K562 (cell line): ENCODE data around the gene CSTF1. TPM values are rescaled to one million over a fixed set of nuclear protein-coding genes. Genes with fewer than 3 reads are reported as not detected.

ENCODE experiments used
- COPS2 ChIP-seq: fragments of 450-650 bp; conservative IDR thresholded peaks from 2 replicates; pipeline ENCODE4 v1.6.1; 2016; ENCODE audit warnings: mild to moderate bottlenecking, moderate library complexity
- CUX1 ChIP-seq: fragments of 200-800 bp; sonication (Bioruptor generic); IDR thresholded peaks from 2 replicates; pipeline ENCODE4 v1.6.1; 2016; ENCODE audit warnings: missing genetic modification characterization, missing compliant biosample characterization
- MTF1 ChIP-seq: fragments of 250-450 bp; sonication (Bioruptor Pico); IDR thresholded peaks from 2 replicates; pipeline ENCODE4 v1.9.0; 2021; ENCODE audit warnings: moderate library complexity, mild to moderate bottlenecking, inconsistent platforms, borderline replicate concordance
- NFYB ChIP-seq: IDR thresholded peaks from 2 replicates; pipeline ENCODE4 v1.6.1; 2011; ENCODE audit warnings: mild to moderate bottlenecking, moderate library complexity; ENCODE audit not compliant: insufficient read length; ENCODE audit errors: extremely low read depth
- ZNF592 ChIP-seq: fragments of 450-650 bp; IDR thresholded peaks from 2 replicates; pipeline ENCODE4 v1.6.1; 2017; ENCODE audit warnings: antibody characterized with exemption, mild to moderate bottlenecking
- polyA plus RNA-seq, 8 experiments: library from polyadenylated mRNA; depleted of rRNA in 4 of 8; stranded (reverse) in 5 of 8; unstranded in 3 of 8; fragments of >200 nt; fragmentation: Nextera tagmentation in 2 of 8; fragmentation: Illumina TruSeq in 1 of 8; extraction: Ambion mirVana in 2 of 8; extraction: Trizol in 1 of 8; gene quantifications; 2 replicates each; pipeline versions ENCODE4 v1.2.1 to v1.2.3, GENCODE V29; 2011 to 2014; ENCODE audit warnings: inconsistent platforms in 1 of 8, missing spikeins in 1 of 8
- total RNA-seq, 7 experiments: library from RNA; depleted of rRNA in 6 of 7; stranded (reverse); fragments of >200 nt in 6 of 7; fragmentation: Illumina TruSeq in 2 of 7; extraction: Trizol in 2 of 7; gene quantifications; 2 replicates each; pipeline versions ENCODE4 v1.2.1 to v1.2.3, GENCODE V29; 2011 to 2021; ENCODE audit warnings: low replicate concordance in 1 of 7

CSTF1 gene
- total and polyA plus RNA-seq, 9 of the 15 experiments (the other 6 are each of a cell fraction or from before 2014, with no cell fraction given): 30.8 to 110 (median 53.4) TPM

GRCh38 chr20:56376331-56376730 is 16.1 kb upstream of the CSTF1 start (continued):
- TF ChIP-seq MTF1 (CRISPR knock-in tag) (no peak), CUX1 (CRISPR knock-in tag) (no peak), ZNF592 (no peak), COPS2 (no peak), NFYB (no peak)
